ENCODE measurements around the gene ALG12.

DNA sequence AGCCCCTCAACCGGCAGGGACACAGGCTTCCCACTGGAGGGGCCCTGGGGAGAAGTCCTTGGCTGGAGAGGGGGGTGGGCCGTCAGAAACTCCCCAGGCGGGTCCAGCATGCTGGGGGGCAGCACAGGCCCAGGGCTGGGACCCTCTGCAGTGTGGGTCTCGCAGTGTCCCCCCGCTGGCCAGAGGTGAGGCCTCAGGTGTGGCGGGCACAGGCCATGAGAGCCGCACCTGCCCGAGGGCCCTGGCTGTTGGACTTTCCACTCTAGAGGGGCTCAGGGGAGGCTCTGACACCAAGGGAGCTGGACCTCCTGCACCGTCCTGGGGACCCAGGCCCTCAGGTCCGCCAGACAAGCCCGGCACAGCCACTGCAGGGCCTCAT, 31.7 kb upstream of the ALG12 start:
- no peak for TF ChIP-seq POLR2A (IDR thresholded peaks at IDR 0.05)
- TF ChIP-seq, protein P1, sequence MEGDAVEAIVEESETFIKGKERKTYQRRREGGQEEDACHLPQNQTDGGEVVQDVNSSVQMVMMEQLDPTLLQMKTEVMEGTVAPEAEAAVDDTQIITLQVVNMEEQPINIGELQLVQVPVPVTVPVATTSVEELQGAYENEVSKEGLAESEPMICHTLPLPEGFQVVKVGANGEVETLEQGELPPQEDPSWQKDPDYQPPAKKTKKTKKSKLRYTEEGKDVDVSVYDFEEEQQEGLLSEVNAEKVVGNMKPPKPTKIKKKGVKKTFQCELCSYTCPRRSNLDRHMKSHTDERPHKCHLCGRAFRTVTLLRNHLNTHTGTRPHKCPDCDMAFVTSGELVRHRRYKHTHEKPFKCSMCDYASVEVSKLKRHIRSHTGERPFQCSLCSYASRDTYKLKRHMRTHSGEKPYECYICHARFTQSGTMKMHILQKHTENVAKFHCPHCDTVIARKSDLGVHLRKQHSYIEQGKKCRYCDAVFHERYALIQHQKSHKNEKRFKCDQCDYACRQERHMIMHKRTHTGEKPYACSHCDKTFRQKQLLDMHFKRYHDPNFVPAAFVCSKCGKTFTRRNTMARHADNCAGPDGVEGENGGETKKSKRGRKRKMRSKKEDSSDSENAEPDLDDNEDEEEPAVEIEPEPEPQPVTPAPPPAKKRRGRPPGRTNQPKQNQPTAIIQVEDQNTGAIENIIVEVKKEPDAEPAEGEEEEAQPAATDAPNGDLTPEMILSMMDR (IDR thresholded peaks at IDR 0.05): no peak
